HFFc6 (cell line): ENCODE data around the gene SPSB3. TPM values are rescaled to one million over a fixed set of nuclear protein-coding genes. Genes with fewer than 3 reads are reported as not detected.

Experiments used
- DNase-seq: peaks from one replicate; pipeline ENCODE4 v3.0.0-alpha.2; 2018
- H3K27ac Mint-ChIP-seq: 2 replicates; pipeline ENCODE4 v1.8.0; 2020; ENCODE audit warnings: mild to moderate bottlenecking, mixed read lengths
- H3K27me3 Mint-ChIP-seq: 2 replicates; pipeline ENCODE4 v1.8.0; 2021; ENCODE audit warnings: mild to moderate bottlenecking, moderate library complexity, mixed read lengths; ENCODE audit not compliant: insufficient read depth
- H3K36me3 Mint-ChIP-seq: 2 replicates; pipeline ENCODE4 v1.8.0; 2021; ENCODE audit warnings: low read depth, mixed read lengths
- H3K4me1 Mint-ChIP-seq: 2 replicates; pipeline ENCODE4 v1.8.0; 2020; ENCODE audit warnings: low read depth, mixed read lengths
- H3K4me3 Mint-ChIP-seq: 2 replicates; pipeline ENCODE4 v1.8.0; 2020; ENCODE audit warnings: mild to moderate bottlenecking, moderate library complexity, mixed read lengths
- H3K9me3 Mint-ChIP-seq: 2 replicates; pipeline ENCODE4 v1.8.0; 2020; ENCODE audit warnings: mild to moderate bottlenecking, mixed read lengths
- CTCF ChIP-seq: fragments of 200-600 bp; sonication (generic); IDR thresholded peaks from 2 replicates; pipeline ENCODE4 v1.5.0; 2021; ENCODE audit warnings: antibody characterized with exemption, mild to moderate bottlenecking
- total RNA-seq, 6 experiments: library from RNA; stranded (reverse); fragmentation: NEBNext Ultra II Directional; extraction: Animal tissue kit (Norgen Biotek cat#: 25700); gene quantifications; 2 replicates in 1 of 6; 3 replicates in 5 of 6; pipeline ENCODE4 v1.2.3, GENCODE V29; 2021

The SPSB3 gene
- total RNA-seq, 6 experiments from 2014 or later = 12.3 to 15.8 (median 13.9) TPM

DNA sequence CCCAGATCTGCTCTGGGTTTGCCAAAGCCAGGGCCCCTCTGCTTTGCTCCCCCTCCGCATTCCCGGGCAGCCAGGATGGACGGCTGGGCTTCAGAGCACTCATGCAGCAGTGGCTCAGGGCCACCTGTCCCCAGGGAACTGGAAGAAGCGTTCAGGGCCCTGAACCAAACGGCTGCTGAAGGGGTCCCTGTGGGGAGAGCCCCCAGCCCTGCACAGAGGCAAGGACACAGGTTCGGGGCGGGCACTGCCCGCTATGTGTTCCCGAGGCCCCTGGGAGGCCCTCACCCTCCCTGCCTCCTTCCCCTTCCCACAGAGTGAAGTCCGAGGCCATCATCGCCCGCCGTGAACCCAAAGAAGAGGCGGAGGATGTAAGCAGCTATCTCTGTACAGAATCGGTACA, 21.5 kb downstream of the SPSB3 start:
- H3K36me3 Mint-ChIP-seq = peaks cover 7% of the 10 kb centered on the region
- no peak for TF ChIP-seq CTCF
- H3K9me3 Mint-ChIP-seq = no peaks in the 10 kb centered on the region
- H3K27me3 Mint-ChIP-seq = peaks cover 4% of the 10 kb centered on the region
- no peak for DNase-seq
- H3K4me1 Mint-ChIP-seq = no peaks in the 10 kb centered on the region
- no peak overlapping the region for H3K4me3 Mint-ChIP-seq
- no peak overlapping the region for H3K27ac Mint-ChIP-seq

DNA sequence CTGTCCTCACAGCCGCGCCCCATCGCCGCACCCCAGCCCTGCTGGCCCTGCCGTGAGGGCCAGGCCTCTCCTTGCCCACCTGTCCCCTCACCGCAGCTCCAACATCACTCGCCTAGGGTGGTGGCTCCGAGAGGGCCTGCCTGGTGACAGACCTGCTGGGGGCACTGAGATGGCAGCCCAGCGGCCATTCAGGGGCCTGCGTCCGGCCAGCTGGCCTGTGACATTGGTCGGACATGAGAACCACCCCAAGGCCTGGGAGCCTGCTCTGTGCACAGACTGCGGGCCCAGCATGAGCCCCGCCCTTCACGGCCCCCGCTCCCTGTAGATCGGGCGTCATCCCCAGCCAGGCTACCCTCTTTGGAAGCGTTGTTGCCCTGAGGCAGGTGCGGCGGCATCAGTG, 22.9 kb downstream of the SPSB3 start:
- Mint-ChIP-seq H3K4me1 (no peaks in the 10 kb centered on the region), H3K27me3 (peaks cover 4% of the 10 kb centered on the region), H3K4me3 (no peak overlapping the region), H3K36me3 (peaks cover 16% of the 10 kb centered on the region), H3K9me3 (no peaks in the 10 kb centered on the region), H3K27ac (no peak overlapping the region)
- TF ChIP-seq CTCF = no peak
- no peak for DNase-seq

GRCh38 chr16:1758923-1759322, 23.4 kb downstream of the SPSB3 start:
- DNase-seq = no peak
- H3K4me1 Mint-ChIP-seq = no peaks in the 10 kb centered on the region
- no peak overlapping the region for H3K4me3 Mint-ChIP-seq
- H3K27ac Mint-ChIP-seq = no peak overlapping the region
- H3K36me3 Mint-ChIP-seq = peaks cover 16% of the 10 kb centered on the region
- no peaks in the 10 kb centered on the region for H3K9me3 Mint-ChIP-seq
- TF ChIP-seq CTCF = no peak
- H3K27me3 Mint-ChIP-seq = peaks cover 4% of the 10 kb centered on the region

- TF ChIP-seq CTCF = no peak
- H3K27ac Mint-ChIP-seq = no peak overlapping the region
- H3K9me3 Mint-ChIP-seq = no peaks in the 10 kb centered on the region
- H3K4me1 Mint-ChIP-seq = no peaks in the 10 kb centered on the region
- peaks cover 16% of the 10 kb centered on the region for H3K36me3 Mint-ChIP-seq
- H3K27me3 Mint-ChIP-seq = peaks cover 4% of the 10 kb centered on the region
- DNase-seq = no peak
- H3K4me3 Mint-ChIP-seq = no peak overlapping the region
Observed at GRCh38 chr16:1757714-1758461, 24.5 kb downstream of the SPSB3 start.

GRCh38 chr16:1754204-1754603, 28.2 kb downstream of the SPSB3 start:
- Mint-ChIP-seq H3K4me3 (no peak overlapping the region), H3K27ac (no peak overlapping the region), H3K9me3 (no peaks in the 10 kb centered on the region), H3K4me1 (peaks cover 7% of the 10 kb centered on the region), H3K27me3 (no peaks in the 10 kb centered on the region; the same call in 1 of the 2 replicates), H3K36me3 (peaks cover 9% of the 10 kb centered on the region; the same call in 1 of the 2 replicates)
- no peak for DNase-seq
- TF ChIP-seq CTCF = no peak
